HG03457 (cell line): ENCODE data around the gene ACTA2.

ENCODE experiments used
- ATAC-seq: cut with Tn5 transposase; IDR thresholded peaks from one replicate; pipeline ENCODE4 v1.9.1; 2021; ENCODE audit warnings: moderate number of reproducible peaks; ENCODE audit not compliant: unreplicated experiment

ACTA2 gene

DNA sequence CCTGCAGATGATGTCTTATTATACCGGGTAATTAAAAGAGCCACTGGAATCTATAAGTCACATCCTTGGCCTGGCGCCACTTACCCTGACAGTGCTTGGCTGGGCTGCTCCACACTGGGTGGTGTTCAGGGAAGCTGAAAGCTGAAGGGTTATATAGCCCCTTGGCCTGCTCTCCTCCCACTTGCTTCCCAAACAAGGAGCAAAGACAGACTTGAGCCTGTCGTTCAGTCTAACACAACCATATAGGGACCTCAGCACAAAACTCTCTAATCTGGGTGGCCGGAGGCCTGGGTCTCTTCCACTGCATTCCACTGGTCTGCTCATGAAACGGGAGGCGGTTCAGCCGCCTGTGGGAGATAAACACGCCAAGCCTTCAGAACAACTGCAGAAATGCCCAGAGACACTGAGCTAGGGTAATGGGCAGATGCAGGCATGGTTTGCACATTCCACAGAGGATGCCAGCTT, at the start of gene ACTA2:
Gene ACTA2 (minus strand): TSS at position 127 of the 465 bp plus-strand sequence. CDS start 3,843 bp downstream, outside the sequence.
- ATAC-seq, result no peak

DNA sequence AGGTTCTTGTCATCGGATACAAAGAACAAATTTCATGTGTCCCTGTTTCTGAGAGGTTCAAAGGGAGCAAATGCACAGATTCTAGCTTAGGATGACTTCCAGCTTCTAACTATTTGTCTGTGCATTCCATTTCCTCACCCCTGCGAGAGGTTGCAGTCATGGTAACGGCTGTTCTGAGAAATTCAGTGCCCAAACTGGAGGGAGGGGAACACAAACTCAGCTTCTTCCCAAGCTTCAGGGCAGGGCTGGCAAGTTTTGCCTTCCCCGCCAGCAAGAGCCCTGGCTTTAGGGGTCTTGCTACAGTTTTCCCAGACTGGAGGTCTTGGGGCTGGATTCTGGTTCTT, 49.1 kb upstream of the ACTA2 start:
- no peak for ATAC-seq

DNA sequence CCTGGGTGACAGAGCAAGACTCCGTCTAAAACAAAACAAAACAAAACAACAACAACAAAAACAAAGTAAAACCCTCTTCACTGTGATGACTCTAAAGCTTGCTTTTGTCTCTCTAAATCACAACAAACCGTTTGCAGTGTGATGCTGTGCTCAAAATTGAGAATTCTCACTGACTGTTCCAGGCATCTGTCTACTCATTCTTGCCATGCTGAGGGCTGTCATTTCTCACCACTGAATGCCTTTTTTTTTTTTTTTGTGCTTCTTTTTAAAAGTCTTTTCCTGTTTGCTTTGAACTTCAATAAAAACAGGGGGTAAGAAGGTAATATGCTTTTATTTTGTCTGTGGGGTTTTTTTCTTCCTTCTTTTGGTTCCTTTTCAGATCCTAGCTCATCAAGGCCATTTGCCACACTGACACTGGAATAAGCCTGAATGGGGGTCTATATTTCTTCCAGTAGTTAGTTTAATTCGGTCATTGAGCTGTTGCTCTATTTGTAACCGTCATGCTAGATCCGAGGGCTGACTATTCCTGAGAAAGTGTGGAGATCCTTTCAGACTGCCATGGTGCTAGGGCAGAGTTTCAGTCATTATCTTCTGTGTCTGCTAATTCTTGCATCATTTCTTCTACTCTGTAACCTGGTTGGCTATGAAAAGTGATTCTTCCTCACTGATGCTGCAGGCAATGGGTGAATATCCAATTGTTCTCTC, 48.6 kb upstream of the ACTA2 start:
- no peak for ATAC-seq

DNA sequence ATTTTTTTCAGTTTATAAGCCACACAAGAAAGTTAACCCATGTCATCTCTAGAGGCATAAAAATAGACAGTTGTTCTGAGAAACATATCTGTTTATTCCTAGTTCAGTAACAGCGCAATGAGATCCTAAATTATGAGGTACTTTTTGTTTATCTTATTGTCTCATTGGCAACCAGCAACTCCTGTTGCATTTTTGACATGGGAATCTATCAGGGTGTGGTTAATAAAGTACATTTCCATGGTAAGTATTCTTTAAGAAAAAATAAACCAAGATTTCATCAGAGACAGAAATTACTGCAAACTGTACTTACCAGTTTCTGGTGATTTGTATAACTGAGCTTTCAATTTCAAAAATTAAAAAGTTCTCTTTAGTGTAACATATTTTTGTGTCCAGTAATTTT, 47.1 kb upstream of the ACTA2 start:
- ATAC-seq, result no peak

DNA sequence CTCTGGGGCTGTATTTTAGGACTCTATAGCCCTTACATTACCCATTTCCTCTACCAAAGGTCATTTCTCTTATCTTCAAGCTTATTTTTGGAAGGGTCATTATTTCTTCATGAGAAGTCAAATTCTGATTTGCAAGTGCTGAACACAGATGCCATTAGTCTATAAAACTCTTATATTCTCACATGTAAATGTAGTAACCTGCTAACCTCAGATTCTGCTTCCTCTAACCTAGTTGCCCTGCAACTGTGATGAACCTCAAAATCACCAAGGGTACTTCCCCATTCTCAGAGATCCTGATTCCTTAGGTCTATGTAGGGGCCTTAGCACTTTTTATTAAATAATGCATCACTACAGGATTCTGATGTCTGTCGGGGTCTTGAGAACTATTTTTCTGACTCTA, 44.4 kb upstream of the ACTA2 start:
- ATAC-seq, result no peak

DNA sequence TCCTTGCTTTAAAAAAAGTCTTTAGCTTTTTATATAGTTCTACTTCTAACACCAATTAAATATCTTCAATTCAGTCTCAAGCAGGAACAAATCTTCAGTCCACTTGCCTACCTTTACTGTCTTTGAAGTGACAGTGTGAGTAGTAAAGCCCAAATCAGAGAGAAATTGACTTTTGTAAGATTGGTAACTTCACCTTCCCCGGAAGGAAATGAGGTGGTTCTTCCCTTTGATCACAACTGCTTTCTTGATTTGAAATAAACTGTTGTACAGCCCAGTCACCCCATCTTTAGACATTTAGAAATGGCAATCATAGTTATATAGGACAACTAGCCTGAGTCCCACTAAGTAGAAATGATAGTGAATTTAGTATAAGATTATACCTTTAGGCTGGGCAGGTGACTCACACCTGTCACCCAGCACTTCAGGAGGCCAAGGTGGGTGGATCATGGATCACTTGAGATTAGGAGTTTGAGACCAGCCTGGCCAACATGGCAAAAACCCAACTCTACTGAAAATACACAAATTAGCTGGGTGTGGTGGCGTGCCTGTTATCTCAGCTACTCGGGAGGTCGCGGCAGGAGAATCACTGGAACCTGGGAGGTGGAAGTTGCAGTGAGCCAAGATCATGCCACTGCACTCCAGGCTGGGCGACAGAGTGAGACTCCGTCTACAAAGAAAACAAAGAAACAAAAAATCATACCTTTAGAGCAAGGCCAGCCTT, 42.7 kb upstream of the ACTA2 start:
- no peak for ATAC-seq

DNA sequence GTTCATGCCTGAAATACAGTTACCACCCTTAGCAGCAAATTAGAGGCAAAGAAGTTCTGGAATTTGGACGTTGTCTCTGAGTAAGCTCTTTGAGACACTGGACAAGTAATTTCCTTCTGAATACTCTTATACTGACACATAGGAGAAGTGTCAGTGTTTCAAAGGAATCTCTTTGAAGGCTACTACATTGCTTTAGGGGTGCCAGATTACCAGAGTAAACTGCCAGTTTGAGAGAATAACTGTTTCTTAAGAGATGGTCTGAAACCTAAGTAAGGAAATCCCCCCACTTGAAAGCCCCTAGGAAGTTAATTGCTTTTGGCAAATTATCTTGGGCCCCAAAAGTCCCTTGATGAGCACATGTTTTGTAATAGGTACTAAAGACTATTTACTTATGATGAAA, 41.4 kb upstream of the ACTA2 start:
- no peak for ATAC-seq

DNA sequence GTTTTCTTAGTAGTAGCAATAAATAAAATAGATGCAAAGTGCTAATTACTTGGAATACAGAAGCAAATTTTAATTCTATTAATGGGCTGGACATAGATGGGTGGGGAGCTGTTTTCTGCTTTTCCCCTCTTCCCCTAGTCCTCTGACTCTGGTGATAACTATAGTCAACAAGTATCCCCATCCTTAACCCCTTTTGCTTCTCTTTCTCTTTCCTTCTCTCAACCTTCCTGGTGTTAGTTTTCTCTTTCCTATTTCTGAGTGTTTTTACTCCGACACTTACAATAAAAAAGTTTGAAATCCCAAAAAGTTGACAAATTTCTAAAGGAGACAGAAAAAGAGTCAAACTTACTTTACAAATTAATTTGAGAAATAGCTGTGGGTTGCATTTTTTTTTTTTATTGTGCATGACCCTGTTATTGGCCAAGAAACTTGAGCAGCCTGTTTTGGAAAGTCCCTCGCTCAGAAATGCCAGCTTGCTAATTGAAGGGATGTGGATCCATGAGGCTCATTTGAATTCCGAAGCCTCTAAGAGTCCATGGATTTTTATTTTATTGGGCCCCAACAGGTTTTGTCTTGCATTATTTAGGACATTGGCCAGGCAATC, 40.5 kb upstream of the ACTA2 start:
- no peak for ATAC-seq

DNA sequence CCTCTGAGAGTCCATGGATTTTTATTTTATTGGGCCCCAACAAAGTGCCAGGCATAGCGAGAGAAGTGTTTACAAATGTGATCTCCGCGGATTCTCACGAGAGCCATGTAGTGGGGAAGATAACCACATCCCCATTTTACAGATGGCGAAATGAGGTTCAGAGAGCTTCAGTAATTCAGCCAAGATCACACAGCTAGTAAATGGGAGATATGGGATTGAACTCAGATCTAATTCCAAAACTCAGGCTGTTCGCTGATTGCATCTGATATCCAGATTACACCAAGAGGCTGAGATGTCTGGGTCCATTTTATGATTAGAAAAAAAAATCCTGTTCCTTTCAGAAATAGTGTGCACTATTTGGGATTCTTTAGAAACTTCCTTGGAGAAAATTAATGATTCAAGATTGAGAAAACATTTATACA, 39.3 kb upstream of the ACTA2 start:
- ATAC-seq, result no peak

DNA sequence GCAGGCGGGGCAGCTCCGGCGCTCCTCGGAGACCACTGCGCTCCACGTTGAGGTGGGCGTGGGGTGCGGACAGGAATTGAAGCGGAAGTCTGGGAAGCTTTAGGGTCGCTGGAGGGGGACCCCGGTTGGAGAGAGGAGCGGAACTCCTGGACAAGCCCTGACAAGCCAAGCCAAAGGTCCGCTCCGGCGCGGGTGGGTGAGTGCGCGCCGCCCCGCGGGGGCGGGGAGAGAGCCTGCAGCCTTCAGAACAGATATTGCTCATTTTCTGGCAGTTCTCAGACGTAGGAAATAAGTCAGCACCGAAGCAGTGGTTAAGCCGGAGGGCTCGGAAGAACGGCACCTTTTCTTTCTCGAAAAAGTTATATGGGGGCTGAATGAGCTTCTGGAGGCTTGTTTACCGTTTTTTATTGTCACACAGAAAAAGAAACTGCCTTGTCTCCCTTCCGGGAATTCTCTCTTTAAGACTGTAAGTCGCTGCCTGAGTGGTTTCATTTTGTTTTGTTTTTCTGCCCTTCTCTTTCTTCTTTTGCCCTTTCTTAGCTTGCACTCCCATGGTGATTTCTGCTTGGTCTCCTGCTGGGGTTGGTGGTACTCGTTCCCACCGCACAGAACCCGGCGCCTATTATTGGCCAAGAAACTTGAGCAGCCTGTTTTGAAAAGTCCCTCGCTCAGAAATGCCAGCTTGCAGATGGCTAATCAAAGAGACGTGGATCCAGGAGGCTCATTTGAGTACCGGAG, 38.8 kb upstream of the ACTA2 start:
- ATAC-seq, result no peak

DNA sequence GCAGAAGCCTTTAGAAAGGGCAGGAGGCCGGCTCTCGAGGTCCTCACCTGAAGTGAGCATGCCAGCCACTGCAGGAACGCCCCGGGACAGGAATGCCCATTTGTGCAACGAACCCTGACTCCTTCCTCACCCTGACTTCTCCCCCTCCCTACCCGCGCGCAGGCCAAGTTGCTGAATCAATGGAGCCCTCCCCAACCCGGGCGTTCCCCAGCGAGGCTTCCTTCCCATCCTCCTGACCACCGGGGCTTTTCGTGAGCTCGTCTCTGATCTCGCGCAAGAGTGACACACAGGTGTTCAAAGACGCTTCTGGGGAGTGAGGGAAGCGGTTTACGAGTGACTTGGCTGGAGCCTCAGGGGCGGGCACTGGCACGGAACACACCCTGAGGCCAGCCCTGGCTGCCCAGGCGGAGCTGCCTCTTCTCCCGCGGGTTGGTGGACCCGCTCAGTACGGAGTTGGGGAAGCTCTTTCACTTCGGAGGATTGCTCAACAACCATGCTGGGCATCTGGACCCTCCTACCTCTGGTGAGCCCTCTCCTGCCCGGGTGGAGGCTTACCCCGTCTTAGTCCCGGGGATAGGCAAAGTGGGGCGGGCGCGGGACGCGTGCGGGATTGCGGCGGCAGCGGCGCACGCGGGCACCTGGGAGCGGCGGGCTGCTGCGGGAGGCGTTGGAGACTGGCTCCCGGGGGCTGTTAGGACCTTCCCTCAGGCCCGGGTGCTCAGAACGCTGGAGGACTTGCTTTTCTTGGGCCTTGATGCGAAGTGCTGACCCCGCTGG, 38.0 kb upstream of the ACTA2 start, which contains the start of gene FAS:
Gene FAS (plus strand): TSS at position 415 of the 777 bp plus-strand sequence. CDS start 79 bp downstream, at position 494.
- peak; percentile 53 for ATAC-seq

DNA sequence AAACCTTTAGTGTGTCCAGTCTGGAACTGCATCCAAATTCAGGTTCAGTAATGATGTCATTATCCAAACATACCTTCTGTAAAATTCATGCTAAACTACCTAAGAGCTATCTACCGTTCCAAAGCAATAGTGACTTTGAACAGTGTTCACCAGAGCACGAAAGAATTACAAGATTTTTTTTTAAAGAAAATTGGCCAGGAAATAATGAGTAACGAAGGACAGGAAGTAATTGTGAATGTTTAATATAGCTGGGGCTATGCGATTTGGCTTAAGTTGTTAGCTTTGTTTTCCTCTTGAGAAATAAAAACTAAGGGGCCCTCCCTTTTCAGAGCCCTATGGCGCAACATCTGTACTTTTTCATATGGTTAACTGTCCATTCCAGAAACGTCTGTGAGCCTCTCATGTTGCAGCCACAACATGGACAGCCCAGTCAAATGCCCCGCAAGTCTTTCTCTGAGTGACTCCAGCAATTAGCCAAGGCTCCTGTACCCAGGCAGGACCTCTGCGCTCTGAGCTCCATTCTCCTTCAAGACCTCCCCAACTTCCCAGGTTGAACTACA, 37.3 kb upstream of the ACTA2 start:
- ATAC-seq, result peak; percentile 2

DNA sequence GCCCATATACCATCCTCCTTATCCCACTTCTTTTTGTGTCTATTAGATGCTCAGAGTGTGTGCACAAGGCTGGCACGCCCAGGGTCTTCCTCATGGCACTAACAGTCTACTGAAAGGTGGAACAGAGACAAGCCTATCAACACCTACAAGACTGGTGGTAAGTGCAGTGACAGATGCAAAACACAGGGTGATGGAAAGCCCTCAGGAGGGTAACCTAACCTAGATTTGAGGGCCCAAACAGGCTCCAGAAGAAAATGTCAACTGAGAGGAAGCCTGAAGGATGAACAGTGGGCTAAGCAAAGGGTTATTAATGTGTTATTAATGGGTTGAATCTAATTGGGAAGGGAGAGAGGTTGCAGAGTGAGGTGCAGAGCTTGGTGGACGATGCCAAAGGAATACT, 36.9 kb upstream of the ACTA2 start:
- ATAC-seq, result no peak

DNA sequence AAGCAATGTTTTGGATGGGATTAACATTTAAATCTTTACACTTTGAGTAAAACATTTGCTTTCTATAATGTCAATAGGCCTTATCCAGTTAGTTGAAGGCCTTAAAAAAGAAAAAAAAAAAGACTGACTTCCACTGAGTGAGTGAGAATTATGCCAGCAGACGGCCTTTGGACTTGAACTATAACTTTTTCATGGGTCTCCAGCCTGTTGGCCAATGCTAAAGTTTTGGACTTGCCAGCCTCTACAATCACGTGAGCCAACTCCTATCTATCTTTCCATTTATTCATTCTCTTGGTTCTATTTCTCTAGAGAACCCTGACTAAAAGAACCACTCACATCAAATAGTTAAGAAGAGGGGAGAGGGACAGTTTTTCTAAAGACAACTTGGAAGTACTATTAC, 35.3 kb upstream of the ACTA2 start:
- ATAC-seq, result no peak

DNA sequence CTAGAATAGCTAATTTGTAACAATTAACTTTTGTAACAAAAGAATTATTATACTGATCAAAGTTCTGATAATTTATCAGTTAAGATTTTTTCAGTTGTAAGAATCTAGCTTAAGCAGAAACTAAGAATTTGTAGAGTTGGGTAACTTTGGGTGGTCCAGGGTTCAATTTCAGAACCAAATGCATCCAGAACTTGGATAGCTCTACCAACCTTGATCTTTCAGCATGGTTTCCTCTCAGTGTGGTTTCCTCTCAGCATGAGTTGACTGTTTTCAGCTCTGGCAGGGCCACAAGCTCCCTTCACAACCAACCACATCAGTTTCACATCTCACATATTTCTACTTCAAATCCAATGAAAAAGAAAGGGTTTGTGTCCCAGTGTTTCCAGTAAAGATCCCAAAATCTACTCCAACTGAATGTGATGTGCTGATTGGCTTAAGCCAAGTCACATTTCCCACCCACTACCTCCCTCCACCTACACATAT, 34.7 kb upstream of the ACTA2 start:
- ATAC-seq, result no peak

DNA sequence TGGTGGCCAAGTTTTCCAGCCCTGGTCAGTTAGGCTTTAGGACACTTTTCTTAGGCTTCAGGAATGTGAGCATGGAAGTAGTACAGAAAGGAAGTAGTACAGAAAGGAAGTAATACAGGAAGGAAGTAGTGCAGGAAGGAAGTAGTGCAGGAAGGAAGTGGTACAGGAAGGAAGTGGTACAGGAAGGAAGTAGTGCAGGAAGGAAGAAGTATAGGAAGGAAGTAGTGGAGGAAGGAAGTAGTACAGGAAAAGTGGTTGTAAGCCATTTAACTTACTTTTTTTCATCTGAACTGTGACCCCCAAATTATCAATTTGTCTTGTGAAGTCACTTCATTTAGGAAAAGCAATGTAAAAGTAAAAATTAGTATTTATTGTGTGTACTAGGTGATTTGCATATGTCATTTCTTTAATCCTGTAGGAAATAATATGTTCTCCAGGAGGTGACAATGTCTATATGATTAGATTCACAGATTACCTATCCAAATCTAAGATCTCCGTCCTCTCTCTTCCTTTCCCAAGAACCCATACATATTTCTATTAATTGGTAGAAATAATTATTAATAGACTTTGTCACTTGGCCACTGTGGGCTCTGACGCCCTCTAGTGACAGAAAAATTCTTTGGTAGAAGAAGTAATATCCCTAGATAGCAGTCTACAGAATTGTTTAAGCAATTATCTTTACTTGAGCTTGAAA, 34.1 kb upstream of the ACTA2 start:
- no peak for ATAC-seq

DNA sequence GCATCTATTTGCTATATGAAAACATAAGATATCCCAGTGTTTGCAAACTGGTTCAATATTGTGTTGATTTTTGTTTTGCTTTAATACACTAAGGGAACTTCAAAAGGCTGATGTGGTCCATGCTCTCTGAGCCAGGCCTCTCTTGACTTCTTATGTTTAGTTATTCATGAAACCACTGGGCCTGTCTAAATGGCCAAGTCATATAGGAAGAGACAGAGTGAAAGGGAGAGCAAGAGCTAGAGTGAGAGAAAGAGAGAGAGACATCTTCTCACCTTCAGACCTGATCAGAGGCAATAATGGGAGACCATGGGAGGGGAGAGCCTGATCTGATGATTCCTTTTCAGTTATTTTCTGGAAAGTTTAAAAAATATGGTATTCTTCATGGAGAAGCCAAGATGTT, 32.0 kb upstream of the ACTA2 start:
- ATAC-seq, result no peak

DNA sequence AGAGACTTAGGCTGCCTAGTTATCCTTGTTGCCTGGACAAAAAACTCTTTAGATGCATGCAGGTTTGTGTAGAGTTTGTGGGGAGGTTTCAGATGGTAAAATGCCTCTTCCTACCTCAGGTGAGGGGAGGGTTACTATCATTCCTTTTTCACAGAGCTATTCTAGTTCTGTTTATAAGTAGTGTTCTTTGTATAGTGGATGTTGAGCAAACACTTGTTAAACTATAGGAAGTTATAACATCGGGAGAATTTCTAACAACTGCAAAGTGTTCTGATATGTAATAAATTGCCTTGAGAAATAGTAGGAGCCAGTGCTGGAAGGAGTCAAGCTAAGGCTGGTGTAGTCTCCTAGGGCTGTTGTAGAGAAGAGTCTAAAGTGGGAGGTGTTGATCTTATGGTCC, 31.4 kb upstream of the ACTA2 start:
- no peak for ATAC-seq

DNA sequence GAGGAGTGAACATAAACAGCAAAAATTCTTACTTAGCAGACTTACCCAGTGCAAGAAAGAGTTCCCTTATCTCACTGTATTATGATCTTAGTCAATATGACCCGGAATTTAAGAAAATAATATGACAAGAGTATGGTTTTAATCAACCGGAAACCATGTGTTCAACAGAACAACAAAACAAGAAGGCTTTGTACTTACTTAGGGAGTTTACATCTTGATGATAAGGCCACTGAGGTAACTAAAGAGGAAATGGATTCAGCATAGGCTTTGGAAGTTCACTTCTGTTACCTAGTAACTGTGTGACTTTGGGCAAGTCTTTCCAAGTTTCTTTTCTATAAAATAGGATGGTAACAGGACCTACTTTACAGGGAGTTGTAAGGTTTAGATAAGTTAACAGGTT, 30.6 kb upstream of the ACTA2 start:
- ATAC-seq, result no peak

DNA sequence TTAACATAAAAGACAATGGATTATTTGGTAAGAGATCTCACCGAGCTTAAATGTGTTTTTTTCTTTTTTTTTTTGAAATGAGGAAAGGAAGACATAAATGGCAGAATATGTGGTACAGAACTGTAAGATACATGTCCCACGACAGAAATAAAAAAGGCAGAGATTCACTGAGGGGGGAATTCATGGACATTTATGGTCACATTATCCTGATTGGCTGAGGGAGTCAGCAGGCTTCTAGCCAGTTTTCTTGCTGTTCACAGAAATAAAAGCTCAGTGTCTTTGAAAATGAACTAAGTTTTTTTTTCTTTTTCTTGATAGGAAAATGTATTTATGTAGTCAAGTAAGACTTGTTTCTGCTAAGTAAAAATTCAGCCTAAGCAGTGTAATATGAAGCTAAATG, 29.8 kb upstream of the ACTA2 start:
- ATAC-seq, result no peak
